ENCODE measurements around the gene RHOBTB1. TPM values are rescaled to one million over a fixed set of nuclear protein-coding genes. Genes with fewer than 3 reads are reported as not detected.

Gene RHOBTB1
- total RNA-seq, 1 donor from 2014 or later, result 11.0 TPM

- Histone ChIP-seq H3K4me1 (peaks cover 6% of the 10 kb centered on the region), H3K27ac (peak overlapping the region; percentile 18)
These were observed 47.2 kb downstream of the RHOBTB1 start for GRCh38 chr10:60896810-60897209.

GRCh38 chr10:60896033-60896432, 48.0 kb downstream of the RHOBTB1 start:
- peak overlapping the region; percentile 18 for H3K27ac ChIP-seq
- TF ChIP-seq CTCF (IDR thresholded peaks at IDR 0.05) (no peak), POLR2A (IDR thresholded peaks at IDR 0.05) (no peak), POLR2AphosphoS5 (IDR thresholded peaks at IDR 0.05; ENCODE audit: insufficient read depth in 1 of 2, low read depth in 1 of 2) (no peak)

More at GRCh38 chr10:60896810-60897209, 47.2 kb downstream of the RHOBTB1 start:
- Histone ChIP-seq H3K9me3 (no peaks in the 10 kb centered on the region), H3K36me3 (peaks cover 0 to 4% of the 10 kb centered on the region in 2 donors), H3K27me3 (no peaks in the 10 kb centered on the region), H3K4me3 (no peak overlapping the region)
- no peak for TF ChIP-seq POLR2A (IDR thresholded peaks at IDR 0.05)
- no peak for TF ChIP-seq POLR2AphosphoS5 (IDR thresholded peaks at IDR 0.05; ENCODE audit: insufficient read depth in 1 of 2, low read depth in 1 of 2)
- TF ChIP-seq CTCF (IDR thresholded peaks at IDR 0.05), result no peak
- intact Hi-C loops (cut with DNase I), result no loop called here
- no peak for DNase-seq (ENCODE audit: extremely low spot score in 2 of 2)

GRCh38 chr10:60894786-60895185, 49.2 kb downstream of the RHOBTB1 start:
- Histone ChIP-seq H3K4me1 (peaks cover 10% of the 10 kb centered on the region), H3K4me3 (no peak overlapping the region), H3K9me3 (no peaks in the 10 kb centered on the region), H3K36me3 (peaks cover 0 to 4% of the 10 kb centered on the region in 2 donors), H3K27me3 (no peaks in the 10 kb centered on the region), H3K27ac (no peak overlapping the region)
- DNase-seq (ENCODE audit: extremely low spot score in 2 of 2), result no peak
- intact Hi-C loops (cut with DNase I), result no loop called here
- TF ChIP-seq CTCF (IDR thresholded peaks at IDR 0.05), result no peak
- TF ChIP-seq POLR2A (IDR thresholded peaks at IDR 0.05), result no peak
- no peak for TF ChIP-seq POLR2AphosphoS5 (IDR thresholded peaks at IDR 0.05; ENCODE audit: insufficient read depth in 1 of 2, low read depth in 1 of 2)

More at GRCh38 chr10:60896033-60896432, 48.0 kb downstream of the RHOBTB1 start:
- no peaks in the 10 kb centered on the region for H3K9me3 ChIP-seq
- intact Hi-C loops (cut with DNase I), result no loop called here
- H3K4me1 ChIP-seq, result peaks cover 6% of the 10 kb centered on the region
- no peaks in the 10 kb centered on the region for H3K27me3 ChIP-seq
- no peak for DNase-seq (ENCODE audit: extremely low spot score in 2 of 2)
- H3K36me3 ChIP-seq, result peaks cover 0 to 4% of the 10 kb centered on the region in 2 donors
- H3K4me3 ChIP-seq, result no peak overlapping the region

GRCh38 chr10:60893231-60893630, 50.8 kb downstream of the RHOBTB1 start:
- no peak overlapping the region for H3K4me3 ChIP-seq
- no peak for DNase-seq (ENCODE audit: extremely low spot score in 2 of 2)
- H3K36me3 ChIP-seq, result peaks cover 0 to 4% of the 10 kb centered on the region in 2 donors
- TF ChIP-seq POLR2A (IDR thresholded peaks at IDR 0.05) (no peak), CTCF (IDR thresholded peaks at IDR 0.05) (no peak), POLR2AphosphoS5 (IDR thresholded peaks at IDR 0.05; ENCODE audit: insufficient read depth in 1 of 2, low read depth in 1 of 2) (no peak)
- no peaks in the 10 kb centered on the region for H3K27me3 ChIP-seq
- H3K27ac ChIP-seq, result no peak overlapping the region
- peaks cover 10% of the 10 kb centered on the region for H3K4me1 ChIP-seq
- no peaks in the 10 kb centered on the region for H3K9me3 ChIP-seq
- intact Hi-C loops (cut with DNase I), result no loop called here

GRCh38 chr10:60892571-60892970, 51.4 kb downstream of the RHOBTB1 start:
- Histone ChIP-seq H3K27me3 (no peaks in the 10 kb centered on the region), H3K36me3 (peaks cover 0 to 4% of the 10 kb centered on the region in 2 donors), H3K9me3 (no peaks in the 10 kb centered on the region), H3K4me3 (no peak overlapping the region), H3K27ac (no peak overlapping the region), H3K4me1 (peaks cover 10% of the 10 kb centered on the region)
- no peak for TF ChIP-seq CTCF (IDR thresholded peaks at IDR 0.05)
- TF ChIP-seq POLR2A (IDR thresholded peaks at IDR 0.05), result no peak
- TF ChIP-seq POLR2AphosphoS5 (IDR thresholded peaks at IDR 0.05; ENCODE audit: insufficient read depth in 1 of 2, low read depth in 1 of 2), result no peak
- intact Hi-C loops (cut with DNase I), result no loop called here
- no peak for DNase-seq (ENCODE audit: extremely low spot score in 2 of 2)
